Gastrocnemius medialis (tissue), 4 donors: ENCODE results near the gene CDC42. TPM values are rescaled to one million over a fixed set of nuclear protein-coding genes. Genes with fewer than 3 reads are reported as not detected.
A peak's percentile ranks its signal among the peaks of the same experiment; 100 is the strongest.

Experiments used
- ATAC-seq, 2 donors: fragments of 150-250 bp; one replicate each; pipeline ENCODE4 v1.9.1; 2016
- DNase-seq, 2 donors: peaks; one replicate each; pipeline ENCODE4 v3.0.0-alpha.2; 2019
- H3K27ac ChIP-seq, 4 donors: fragments of 200-600 bp; sonication (generic); 1 replicate in 1 of 4; 2 replicates in 3 of 4; pipeline ENCODE4 v1.5.1; 2016 to 2018; ENCODE audit warnings: mild to moderate bottlenecking in 2 of 4, moderate library complexity in 1 of 4
- H3K27me3 ChIP-seq, 3 donors: fragments of 200-600 bp; sonication (generic) in 2 of 3; 1 replicate in 1 of 3; 2 replicates in 2 of 3; pipeline versions ENCODE4 v1.5.1 to v1.6.0; 2016 to 2019; ENCODE audit warnings: mild to moderate bottlenecking in 1 of 3, moderate library complexity in 1 of 3
- H3K36me3 ChIP-seq, 2 donors: fragments of 200-600 bp; sonication (generic) in 1 of 2; one replicate each; pipeline ENCODE4 v1.5.1; 2017 to 2018
- H3K4me1 ChIP-seq, 2 donors: fragments of 200-600 bp; sonication (generic) in 1 of 2; one replicate each; pipeline ENCODE4 v1.5.1; 2016 to 2017; ENCODE audit warnings: mild to moderate bottlenecking in 2 of 2
- H3K4me3 ChIP-seq, 4 donors: fragments of 200-600 bp; sonication (generic) in 3 of 4; 1 replicate in 1 of 4; 2 replicates in 3 of 4; pipeline ENCODE4 v1.5.1; 2016 to 2019; ENCODE audit warnings: mild to moderate bottlenecking in 2 of 4
- H3K9me3 ChIP-seq, 3 donors: fragments of 200-600 bp; sonication (generic) in 2 of 3; 1 replicate in 1 of 3; 2 replicates in 2 of 3; pipeline ENCODE4 v1.5.1; 2016 to 2019
- POLR2A ChIP-seq, 2 donors: fragments of 450-650 bp; IDR thresholded peaks; one replicate each; pipeline ENCODE4 v1.6.1; 2017; ENCODE audit warnings: antibody characterized with exemption in 2 of 2, mild to moderate bottlenecking in 2 of 2, moderate library complexity in 2 of 2
- in situ Hi-C, 4 donors: fragments of 200-750 bp; cut with MboI; loops; one replicate each; pipeline versions ENCODE4 v1.15.0 to v1.8.0; 2017; ENCODE audit warnings: low sequenced_read_pairs in 4 of 4
- intact Hi-C: fragments of 100-400 bp; cut with DNase I; formaldehyde crosslinking; loops from one replicate; pipeline ENCODE4 v1.15.1; 2023; ENCODE audit warnings: low total_unique reads
- total RNA-seq, 4 donors: library from RNA; depleted of rRNA; stranded (reverse); fragments of >200 nt; gene quantifications; one replicate each; pipeline versions ENCODE4 v1.1.0 to v1.2.3, GENCODE V29; 2016
- TF ChIP-seq, protein P1 (sequence below), 5 experiments: fragments of 450-650 bp in 3 of 5; fragments of 200-600 bp in 2 of 5; sonication (generic) in 2 of 5; IDR thresholded peaks in 4 of 5; conservative IDR thresholded peaks in 1 of 5; 1 replicate in 4 of 5; 2 replicates in 1 of 5; pipeline ENCODE4 v1.5.1; 2016 to 2019; ENCODE audit warnings: antibody characterized with exemption in 5 of 5, mild to moderate bottlenecking in 3 of 5, moderate library complexity in 3 of 5

The CDC42 gene
- total RNA-seq, 4 donors from 2014 or later: 77.0 to 111 (median 108) TPM

DNA sequence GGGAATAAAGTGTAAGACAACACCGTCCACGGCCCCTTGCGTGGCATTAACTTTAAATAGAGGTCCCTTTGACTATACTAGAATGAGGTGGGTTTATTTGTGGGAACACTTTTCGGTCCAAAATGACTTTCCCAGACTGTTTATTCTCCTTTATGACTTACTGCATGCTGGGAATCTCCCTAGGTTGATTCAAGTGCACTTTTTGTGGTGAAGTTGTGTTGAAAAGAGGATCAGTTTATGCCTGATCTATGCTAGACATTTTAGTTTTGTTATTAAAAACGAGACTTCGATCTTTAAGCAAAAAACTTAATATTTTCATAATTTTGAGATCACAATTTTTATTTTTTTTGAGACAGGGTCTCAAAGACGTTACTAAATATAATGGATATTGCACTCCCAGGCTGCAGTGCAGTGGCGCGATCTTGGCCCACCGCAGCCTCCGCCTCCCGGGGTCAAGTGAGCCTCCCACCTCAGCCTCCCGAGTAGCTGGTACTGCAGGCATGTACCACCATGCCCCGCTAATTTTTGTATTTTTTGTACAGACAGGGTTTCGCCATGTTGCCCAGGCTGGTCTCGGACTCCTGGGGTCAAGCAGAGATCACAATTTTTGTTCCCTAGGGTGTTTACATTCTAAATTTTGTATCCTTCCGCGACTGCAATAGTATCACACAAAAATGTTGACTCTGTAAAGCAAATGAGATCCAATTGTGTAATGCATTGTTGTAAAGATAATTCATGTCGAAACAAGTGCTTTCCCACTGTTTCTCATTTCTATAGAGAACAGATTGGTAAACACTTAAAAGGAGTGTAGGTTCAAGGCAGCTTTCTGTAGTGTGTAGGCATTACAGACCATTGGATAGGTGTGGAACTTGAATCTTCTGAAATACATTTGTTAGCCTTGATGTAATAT lies 1.6 kb downstream of the CDC42 start:
- Histone ChIP-seq H3K4me1 (peaks cover 51 to 55% of the 10 kb centered on the region in 2 donors), H3K36me3 (no peaks in the 10 kb centered on the region), H3K27me3 (no peaks in the 10 kb centered on the region), H3K9me3 (no peaks in the 10 kb centered on the region), H3K27ac (peak overlapping the region; percentile 94 to 99 (median 96)), H3K4me3 (peak overlapping the region; percentile 63 to 81 (median 72))
- no peak for DNase-seq
- TF ChIP-seq POLR2A (IDR thresholded peaks at IDR 0.05): no peak
- TF ChIP-seq, protein P1, sequence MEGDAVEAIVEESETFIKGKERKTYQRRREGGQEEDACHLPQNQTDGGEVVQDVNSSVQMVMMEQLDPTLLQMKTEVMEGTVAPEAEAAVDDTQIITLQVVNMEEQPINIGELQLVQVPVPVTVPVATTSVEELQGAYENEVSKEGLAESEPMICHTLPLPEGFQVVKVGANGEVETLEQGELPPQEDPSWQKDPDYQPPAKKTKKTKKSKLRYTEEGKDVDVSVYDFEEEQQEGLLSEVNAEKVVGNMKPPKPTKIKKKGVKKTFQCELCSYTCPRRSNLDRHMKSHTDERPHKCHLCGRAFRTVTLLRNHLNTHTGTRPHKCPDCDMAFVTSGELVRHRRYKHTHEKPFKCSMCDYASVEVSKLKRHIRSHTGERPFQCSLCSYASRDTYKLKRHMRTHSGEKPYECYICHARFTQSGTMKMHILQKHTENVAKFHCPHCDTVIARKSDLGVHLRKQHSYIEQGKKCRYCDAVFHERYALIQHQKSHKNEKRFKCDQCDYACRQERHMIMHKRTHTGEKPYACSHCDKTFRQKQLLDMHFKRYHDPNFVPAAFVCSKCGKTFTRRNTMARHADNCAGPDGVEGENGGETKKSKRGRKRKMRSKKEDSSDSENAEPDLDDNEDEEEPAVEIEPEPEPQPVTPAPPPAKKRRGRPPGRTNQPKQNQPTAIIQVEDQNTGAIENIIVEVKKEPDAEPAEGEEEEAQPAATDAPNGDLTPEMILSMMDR (IDR thresholded peaks at IDR 0.05 in 4 of 5, conservative IDR thresholded peaks at IDR 0.05 in 1 of 5): no peak
- in situ Hi-C loops (no loop called here), intact Hi-C loops (loop anchor here (1.0 to 2.0 kb wide), 4 partner anchors 29 to 1369 kb away; partner anchors contain the start of genes USP48 and WNT4)
- no peak for ATAC-seq

DNA sequence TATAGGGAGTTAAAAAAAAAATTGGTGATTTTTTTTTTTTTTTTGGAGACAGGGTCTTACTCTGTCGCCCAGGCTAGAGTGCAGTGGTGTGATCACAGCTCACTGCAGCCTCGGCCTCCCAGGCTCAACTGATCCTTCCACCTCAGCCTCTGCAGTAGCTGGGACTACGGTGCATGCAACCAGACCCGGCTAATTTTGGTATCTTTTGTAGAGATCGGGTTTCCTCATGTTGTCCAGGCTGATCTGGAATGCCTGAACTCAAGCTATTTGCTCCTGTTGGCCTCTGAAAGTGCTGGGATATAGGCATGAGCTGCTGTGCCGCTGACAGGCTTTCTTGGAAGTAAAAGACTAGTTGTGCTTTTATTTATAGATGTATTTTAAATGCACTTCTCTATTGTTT lies 3.0 kb downstream of the CDC42 start:
- ATAC-seq (no peak), DNase-seq (no peak)
- no peaks in the 10 kb centered on the region for H3K27me3 ChIP-seq
- in situ Hi-C loops: no loop called here
- no peaks in the 10 kb centered on the region for H3K9me3 ChIP-seq
- H3K4me1 ChIP-seq: peaks cover 57 to 67% of the 10 kb centered on the region in 2 donors
- intact Hi-C loops: no loop called here
- no peaks in the 10 kb centered on the region for H3K36me3 ChIP-seq
- H3K27ac ChIP-seq: peak overlapping the region; percentile 37 to 65 (median 60)
- TF ChIP-seq POLR2A (IDR thresholded peaks at IDR 0.05): no peak
- TF ChIP-seq, protein P1 (IDR thresholded peaks at IDR 0.05 in 4 of 5, conservative IDR thresholded peaks at IDR 0.05 in 1 of 5): no peak
- peak overlapping the region in 3 of 4 donors; percentile 9 to 26 (median 19) for H3K4me3 ChIP-seq

DNA sequence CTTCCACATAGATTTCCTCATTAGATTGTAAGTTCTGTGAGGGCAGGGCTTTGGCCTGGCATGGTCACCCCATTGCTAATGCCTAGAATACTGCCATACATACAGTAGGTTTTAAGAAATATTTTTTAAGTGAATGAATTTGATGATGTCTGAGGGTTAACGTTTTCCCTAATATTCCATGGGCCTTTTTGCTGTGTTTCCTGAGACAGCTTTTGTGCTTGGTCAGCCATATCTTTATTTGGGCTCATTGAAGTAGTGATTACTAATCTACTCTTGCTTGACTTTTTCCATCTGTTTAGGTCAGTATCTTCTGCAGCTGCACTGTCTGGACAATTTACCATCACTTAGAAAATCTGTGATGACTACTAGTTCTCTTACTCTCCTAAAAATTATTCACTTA lies 3.5 kb downstream of the CDC42 start:
- in situ Hi-C loops (no loop called here), intact Hi-C loops (no loop called here)
- H3K36me3 ChIP-seq: no peaks in the 10 kb centered on the region
- H3K9me3 ChIP-seq: no peaks in the 10 kb centered on the region
- ATAC-seq: no peak
- no peak for DNase-seq
- peak overlapping the region; percentile 37 to 65 (median 60) for H3K27ac ChIP-seq
- H3K4me1 ChIP-seq: peaks cover 62 to 73% of the 10 kb centered on the region in 2 donors
- TF ChIP-seq POLR2A (IDR thresholded peaks at IDR 0.05): no peak
- TF ChIP-seq, protein P1 (IDR thresholded peaks at IDR 0.05 in 4 of 5, conservative IDR thresholded peaks at IDR 0.05 in 1 of 5): no peak
- H3K4me3 ChIP-seq: peak overlapping the region in 3 of 4 donors; percentile 9 to 19 (median 19)
- no peaks in the 10 kb centered on the region for H3K27me3 ChIP-seq

- in situ Hi-C loops: no loop called here
These were observed 4.4 kb downstream of the CDC42 start for GRCh38 chr1:22056936-22057335.

More at GRCh38 chr1:22056936-22057335, 4.4 kb downstream of the CDC42 start:
- ATAC-seq: no peak
- TF ChIP-seq, protein P1 (IDR thresholded peaks at IDR 0.05 in 4 of 5, conservative IDR thresholded peaks at IDR 0.05 in 1 of 5): no peak
- no peak for TF ChIP-seq POLR2A (IDR thresholded peaks at IDR 0.05)
- peaks cover 69 to 82% of the 10 kb centered on the region in 2 donors for H3K4me1 ChIP-seq
- peak overlapping the region; percentile 7 to 19 (median 16) for H3K4me3 ChIP-seq
- no peak for DNase-seq
- H3K27ac ChIP-seq: peak overlapping the region; percentile 37 to 65 (median 60)
- intact Hi-C loops: no loop called here
- no peaks in the 10 kb centered on the region for H3K27me3 ChIP-seq
- H3K36me3 ChIP-seq: no peaks in the 10 kb centered on the region
- no peaks in the 10 kb centered on the region for H3K9me3 ChIP-seq
